GM12878 (cell line): Measurements from ENCODE around the gene ROBO1. TPM values are rescaled to one million over a fixed set of nuclear protein-coding genes. Genes with fewer than 3 reads are reported as not detected.
A peak's percentile ranks its signal among the peaks of the same experiment; 100 is the strongest.

Experiments used
- ATAC-seq: fragments of 200-7000 bp; cut with Tn5 transposase; 3 replicates; pipeline ENCODE4 v1.9.1; 2020; ENCODE audit warnings: mild to moderate bottlenecking, moderate library complexity
- BruUV-seq: library from RNA; stranded (reverse); fragments of 400-500 nt; replicated peaks from 2 replicates; lab custom pipeline; 2021; lab: Mats Ljungman, UMichigan
- CTCF ChIA-PET: fragments of 300-600 bp; sonication (Branson Sonifier 250); formaldehyde crosslinking; extraction: SDS; loops from one replicate; lab custom pipeline; 2021; ENCODE audit warnings: inconsistent platforms; lab: Yijun Ruan, JAX
- POLR2A ChIA-PET: fragments of 350-600 bp; formaldehyde crosslinking; extraction: SDS; loops from one replicate; lab custom pipeline; 2021; ENCODE audit warnings: inconsistent platforms; lab: Charles Lee
- RAD21 ChIA-PET: fragments of 300-600 bp; sonication (Branson Sonifier 250); formaldehyde crosslinking; loops from one replicate; lab custom pipeline; 2023; ENCODE audit warnings: antibody characterized with exemption; ENCODE audit not compliant: unreplicated experiment; lab: Charles Lee
- SMC1A ChIA-PET: fragments of 300-600 bp; sonication (Branson Sonifier 250); formaldehyde crosslinking; loops from one replicate; lab custom pipeline; 2023; ENCODE audit not compliant: unreplicated experiment, uncharacterized antibody; lab: Charles Lee
- DNase-seq: peaks from one replicate; pipeline ENCODE4 v3.0.0-alpha.2; 2011; ENCODE audit warnings: low read depth, low spot score
- FAIRE-seq: peaks from 3 replicates; lab custom pipeline; 2011; peaks lifted over from hg19 to GRCh38; lab: Jason Lieb, UNC
- H2AFZ ChIP-seq: 2 replicates; pipeline ENCODE4 v1.6.0; 2011; ENCODE audit warnings: low read depth, low read length, control low read depth; ENCODE audit not compliant: control insufficient read depth
- H3K27ac ChIP-seq: 2 replicates; pipeline ENCODE4 v1.5.1; 2011; ENCODE audit warnings: control low read depth; ENCODE audit not compliant: control insufficient read depth, insufficient read depth
- H3K27me3 ChIP-seq, 2 experiments: replicated peaks in 1 of 2; 2 replicates each; pipeline versions ENCODE4 v1.6.0 to v1.6.1; 2011; ENCODE audit warnings: low read length in 1 of 2; ENCODE audit not compliant: control insufficient read depth in 2 of 2, insufficient read depth in 2 of 2
- H3K36me3 ChIP-seq, 2 experiments: 2 replicates each; pipeline ENCODE4 v1.5.1; 2011; ENCODE audit warnings: low read length in 1 of 2; ENCODE audit not compliant: control insufficient read depth in 2 of 2, insufficient read depth in 2 of 2
- H3K4me1 ChIP-seq: 2 replicates; pipeline ENCODE4 v1.6.1; 2011; ENCODE audit warnings: mild to moderate bottlenecking, low read length, moderate library complexity, mixed read lengths; ENCODE audit not compliant: control insufficient read depth, insufficient read depth
- H3K4me2 ChIP-seq: 2 replicates; pipeline ENCODE4 v1.6.0; 2011; ENCODE audit warnings: control low read depth; ENCODE audit not compliant: control insufficient read depth, insufficient read depth
- H3K4me3 ChIP-seq: fragments of 200-600 bp; sonication (generic); 2 replicates; pipeline ENCODE4 v1.5.1; 2016
- H3K79me2 ChIP-seq: 2 replicates; pipeline ENCODE4 v1.6.0; 2011; ENCODE audit warnings: low read length; ENCODE audit not compliant: control insufficient read depth, insufficient read depth
- H3K9ac ChIP-seq: 2 replicates; pipeline ENCODE4 v1.8.0; 2011; ENCODE audit warnings: low read length, control low read depth, mixed read lengths; ENCODE audit not compliant: control insufficient read depth, insufficient read depth
- H3K9me3 ChIP-seq: replicated peaks from 3 replicates; pipeline ENCODE4 v1.5.1; 2011; ENCODE audit warnings: mild to moderate bottlenecking, low read length; ENCODE audit not compliant: control insufficient read depth, insufficient read depth
- H4K20me1 ChIP-seq: 2 replicates; pipeline ENCODE4 v1.6.0; 2011; ENCODE audit not compliant: control insufficient read depth, insufficient read depth
- RCOR1 ChIP-seq: conservative IDR thresholded peaks from 2 replicates; pipeline ENCODE4 v1.6.1; 2012; ENCODE audit warnings: low read depth, low read length, improper control_type of control experiment
- WGBS: methylation state at CpG from one replicate; pipeline ENCODE4 v1.1.6; 2016; ENCODE audit warnings: low lambda C conversion rate; ENCODE audit not compliant: insufficient replicate concordance, insufficient coverage; ENCODE audit errors: missing lambda C conversion rate; 5-methylcytosine and 5-hydroxymethylcytosine counted together
- in situ Hi-C: fragments of 300-500 bp; cut with MboI; formaldehyde crosslinking; loops from 9 replicates; pipeline ENCODE4 v1.14.3; 2018; ENCODE audit warnings: mixed read lengths
- intact Hi-C: fragments of 100-400 bp; cut with micrococcal nuclease; formaldehyde crosslinking; loops from one replicate; pipeline ENCODE4 v1.14.2; 2022; ENCODE audit not compliant: unreplicated experiment
- polyA plus RNA-seq, 11 experiments: library from polyadenylated mRNA; depleted of rRNA in 4 of 11; unstranded in 6 of 11; stranded (reverse) in 5 of 11; fragments of >200 nt; fragmentation: Nextera tagmentation in 4 of 11; fragmentation: Illumina TruSeq in 1 of 11; extraction: Ambion mirVana in 4 of 11; extraction: Trizol in 1 of 11; gene quantifications; 1 replicate in 1 of 11; 2 replicates in 10 of 11; pipeline versions ENCODE4 v1.2.1 to v1.2.3, GENCODE V29; 2011 to 2016; ENCODE audit warnings: inconsistent platforms in 2 of 11, missing spikeins in 2 of 11, low read depth in 1 of 11
- total RNA-seq, 4 experiments: library from RNA; depleted of rRNA in 3 of 4; stranded (reverse); fragments of >200 nt in 3 of 4; fragmentation: Illumina TruSeq in 1 of 4; extraction: Trizol in 1 of 4; gene quantifications; 2 replicates each; pipeline versions ENCODE4 v1.2.1 to v1.2.3, GENCODE V29; 2013 to 2021
- TF ChIP-seq, protein P1 (sequence below): fragments of 450-650 bp; IDR thresholded peaks from 2 replicates; pipeline ENCODE4 v1.6.1; 2016; ENCODE audit warnings: mild to moderate bottlenecking
- TF ChIP-seq, protein P2 (sequence below): fragments of 450-650 bp; IDR thresholded peaks from 2 replicates; pipeline ENCODE4 v1.6.1; 2017; ENCODE audit warnings: mild to moderate bottlenecking

The ROBO1 gene
- total and polyA plus RNA-seq, 10 of the 15 experiments (the other 5 are each of a cell fraction or from before 2014, with no cell fraction given) = 0.29 to 46.5 (median 1.2) TPM

DNA sequence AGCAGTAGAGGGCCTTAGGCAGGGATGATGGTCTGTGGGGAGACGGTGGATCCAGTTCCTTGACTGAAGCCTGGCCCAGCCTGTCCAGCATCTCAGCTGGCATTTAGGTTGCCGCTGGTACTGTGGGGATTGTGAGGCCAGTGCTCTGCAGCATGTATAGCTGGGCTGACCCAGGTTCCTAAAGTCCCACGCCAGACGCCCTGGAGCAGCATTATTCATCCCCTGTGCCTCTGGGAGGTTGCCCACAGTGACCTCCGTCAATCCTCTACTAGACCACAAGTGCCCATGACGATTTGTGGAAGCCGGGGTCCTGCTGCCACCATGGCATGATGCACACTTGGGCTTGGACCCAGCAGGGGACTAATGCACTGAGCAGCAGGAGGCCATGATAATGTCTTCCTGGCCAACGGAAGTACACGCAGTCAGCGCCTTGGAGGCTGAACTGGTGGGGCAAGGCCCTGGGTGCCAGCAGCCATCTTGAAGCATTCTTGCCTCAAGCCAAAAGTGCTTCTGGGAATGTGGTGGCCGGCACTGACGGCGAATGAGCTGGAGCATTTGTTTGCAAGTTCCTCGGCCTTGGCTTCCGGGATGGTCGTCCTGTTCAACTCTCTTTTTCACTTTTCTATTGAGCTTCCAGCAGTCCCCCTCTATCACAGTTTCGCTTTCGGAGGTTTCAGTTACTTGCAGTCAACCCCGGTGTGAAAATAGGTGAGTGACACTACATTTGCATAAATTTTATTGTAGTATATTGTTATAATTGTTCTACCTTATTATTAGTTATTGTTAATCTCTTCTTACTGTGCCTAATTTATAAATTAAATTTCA is 949.4 kb downstream of the ROBO1 start:
- DNase-seq = no peak
- H3K9me3 ChIP-seq = no peaks in the 10 kb centered on the region; the same call in 2 of the 3 replicates
- no peak overlapping the region for H2AFZ ChIP-seq
- intact Hi-C loops = no loop called here
- H3K79me2 ChIP-seq = no peaks in the 10 kb centered on the region
- H3K4me1 ChIP-seq = no peaks in the 10 kb centered on the region
- TF ChIP-seq, protein P1, sequence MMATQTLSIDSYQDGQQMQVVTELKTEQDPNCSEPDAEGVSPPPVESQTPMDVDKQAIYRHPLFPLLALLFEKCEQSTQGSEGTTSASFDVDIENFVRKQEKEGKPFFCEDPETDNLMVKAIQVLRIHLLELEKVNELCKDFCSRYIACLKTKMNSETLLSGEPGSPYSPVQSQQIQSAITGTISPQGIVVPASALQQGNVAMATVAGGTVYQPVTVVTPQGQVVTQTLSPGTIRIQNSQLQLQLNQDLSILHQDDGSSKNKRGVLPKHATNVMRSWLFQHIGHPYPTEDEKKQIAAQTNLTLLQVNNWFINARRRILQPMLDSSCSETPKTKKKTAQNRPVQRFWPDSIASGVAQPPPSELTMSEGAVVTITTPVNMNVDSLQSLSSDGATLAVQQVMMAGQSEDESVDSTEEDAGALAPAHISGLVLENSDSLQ = peak; percentile 41
- no peak for TF ChIP-seq RCOR1
- TF ChIP-seq, protein P2, sequence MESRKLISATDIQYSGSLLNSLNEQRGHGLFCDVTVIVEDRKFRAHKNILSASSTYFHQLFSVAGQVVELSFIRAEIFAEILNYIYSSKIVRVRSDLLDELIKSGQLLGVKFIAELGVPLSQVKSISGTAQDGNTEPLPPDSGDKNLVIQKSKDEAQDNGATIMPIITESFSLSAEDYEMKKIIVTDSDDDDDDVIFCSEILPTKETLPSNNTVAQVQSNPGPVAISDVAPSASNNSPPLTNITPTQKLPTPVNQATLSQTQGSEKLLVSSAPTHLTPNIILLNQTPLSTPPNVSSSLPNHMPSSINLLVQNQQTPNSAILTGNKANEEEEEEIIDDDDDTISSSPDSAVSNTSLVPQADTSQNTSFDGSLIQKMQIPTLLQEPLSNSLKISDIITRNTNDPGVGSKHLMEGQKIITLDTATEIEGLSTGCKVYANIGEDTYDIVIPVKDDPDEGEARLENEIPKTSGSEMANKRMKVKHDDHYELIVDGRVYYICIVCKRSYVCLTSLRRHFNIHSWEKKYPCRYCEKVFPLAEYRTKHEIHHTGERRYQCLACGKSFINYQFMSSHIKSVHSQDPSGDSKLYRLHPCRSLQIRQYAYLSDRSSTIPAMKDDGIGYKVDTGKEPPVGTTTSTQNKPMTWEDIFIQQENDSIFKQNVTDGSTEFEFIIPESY = 0 out of 2 replicates have a peak, but pooled peaks have one; percentile 35
- H3K4me3 ChIP-seq = no peak overlapping the region
- WGBS = 70% methylated on average over 19 of the region's 19 CpGs
- no peaks in the 10 kb centered on the region for H3K27me3 ChIP-seq
- H3K9ac ChIP-seq = no peak overlapping the region
- no peaks in the 10 kb centered on the region for H3K36me3 ChIP-seq
- in situ Hi-C loops = no loop called here
- ChIA-PET RAD21 (interaction anchor here (1.1 kb wide), 1 partner anchor 81 kb away, joined by 3 read pairs; no protein-coding TSS in a partner anchor), POLR2A (no interaction called here), SMC1A (interaction anchor here (0.9 to 1.4 kb wide), 6 partner anchors 8 to 155 kb away, joined by 3 to 5 read pairs (median 3); no protein-coding TSS in a partner anchor), CTCF (no interaction called here)
- ATAC-seq = no peak; the same call in 2 of the 3 replicates
- no peak for FAIRE-seq
- no peak overlapping the region for H3K4me2 ChIP-seq
- BruUV-seq = no TSS peak
- no peaks in the 10 kb centered on the region for H4K20me1 ChIP-seq
- no peak overlapping the region for H3K27ac ChIP-seq
